Heart left ventricle (tissue), 16 donors: Measurements from ENCODE around the gene CLMN. TPM values are rescaled to one million over a fixed set of nuclear protein-coding genes. Genes with fewer than 3 reads are reported as not detected.
"Not testable (repeated sequence)": the region's sequence is repeated elsewhere in the genome, so short reads cannot be mapped to it uniquely, and the experiment has no call there.

Experiments
- ATAC-seq, 4 donors: fragments of 200-7000 bp; cut with Tn5 transposase; one replicate each; pipeline ENCODE4 v1.9.1; 2020 to 2022; ENCODE audit warnings: moderate library complexity in 4 of 4, mild to moderate bottlenecking in 3 of 4, moderate number of reproducible peaks in 1 of 4
- DNase-seq, 5 donors: peaks; one replicate each; pipeline ENCODE4 v3.0.0-alpha.2; 2020
- H3K27ac ChIP-seq, 12 donors: fragments of 200-600 bp; sonication (generic) in 4 of 12; one replicate each; pipeline versions ENCODE4 v1.5.0 to v1.8.0; 2016 to 2022; ENCODE audit warnings: mild to moderate bottlenecking in 2 of 12
- H3K27me3 ChIP-seq, 9 donors: fragments of 200-600 bp; sonication (generic) in 2 of 9; one replicate each; pipeline versions ENCODE4 v1.5.1 to v1.8.0; 2016 to 2022; ENCODE audit warnings: mild to moderate bottlenecking in 3 of 9
- H3K36me3 ChIP-seq, 9 donors: fragments of 200-600 bp; sonication (generic) in 2 of 9; one replicate each; pipeline versions ENCODE4 v1.5.0 to v1.8.0; 2018 to 2022; ENCODE audit warnings: mild to moderate bottlenecking in 2 of 9
- H3K4me1 ChIP-seq, 12 donors: fragments of 200-600 bp; sonication (generic) in 4 of 12; one replicate each; pipeline versions ENCODE4 v1.5.0 to v1.8.0; 2016 to 2022; ENCODE audit warnings: mild to moderate bottlenecking in 3 of 12
- H3K4me3 ChIP-seq, 12 donors: fragments of 200-600 bp; sonication (generic) in 4 of 12; one replicate each; pipeline versions ENCODE4 v1.5.0 to v1.8.0; 2017 to 2022; ENCODE audit warnings: mild to moderate bottlenecking in 9 of 12, moderate library complexity in 4 of 12
- H3K9me3 ChIP-seq, 12 donors: fragments of 200-600 bp; sonication (generic) in 4 of 12; one replicate each; pipeline versions ENCODE4 v1.5.0 to v1.8.0; 2016 to 2022; ENCODE audit warnings: mild to moderate bottlenecking in 1 of 12
- POLR2A ChIP-seq, 2 donors: fragments of 450-650 bp; IDR thresholded peaks; one replicate each; pipeline ENCODE4 v1.6.1; 2017; ENCODE audit warnings: antibody characterized with exemption in 2 of 2, mild to moderate bottlenecking in 2 of 2, moderate library complexity in 2 of 2
- WGBS, 4 donors: extraction: QIAGEN DNeasy Blood & Tissue Kit in 2 of 4; methylation state at CpG; one replicate each; pipeline versions ENCODE4 v1.1.5 to v1.1.7; 2013 to 2018; 5-methylcytosine and 5-hydroxymethylcytosine counted together
- intact Hi-C, 10 donors: fragments of 100-400 bp; cut with DNase I; formaldehyde crosslinking; loops; one replicate each; pipeline versions ENCODE4 v1.11.1 to v1.14.2; 2022
- polyA plus RNA-seq, 2 donors: library from polyadenylated mRNA; stranded (reverse); fragments of 200-250 nt; gene quantifications; one replicate each; pipeline ENCODE4 v1.2.3, GENCODE V29; 2013
- total RNA-seq, 9 donors: library from RNA; depleted of rRNA in 2 of 9; stranded (reverse); fragments of >200 nt in 2 of 9; fragmentation: NEBNext Ultra II Directional in 3 of 9; extraction: Animal tissue kit (Norgen Biotek cat#: 25700) in 3 of 9; gene quantifications; one replicate each; pipeline versions ENCODE4 v1.1.0 to v1.2.4, GENCODE V29; 2016 to 2023
- TF ChIP-seq, protein P1 (sequence below), 12 donors: fragments of 200-600 bp; sonication (generic) in 4 of 12; IDR thresholded peaks; one replicate each; pipeline versions ENCODE4 v1.5.0 to v1.8.0; 2018 to 2022; ENCODE audit warnings: antibody characterized with exemption in 12 of 12, mild to moderate bottlenecking in 5 of 12
- donor health status: ischemic (EF 13 %, LVEDD 7.1; RV severe dilation, severe dysfunction).
- donor health status: healthy with polysubstance abuse.
- donor health status: DM: no; HTN: yes; CAD: no.
- donor health status: DM: no; HTN: no; CAD: no.
- donor health status: ischemic (EF 25% LVEDD 6.9; RV normal size, moderate dysfunction).
- donor health status: ischemic (EF 25% LVEDD 5.7; RV mildly dilated, moderate dysfunction).
- donor health status: healthy.
- donor health status: DM: yes; HTN: yes; CAD: no.
- donor health status: ischemic (EF 35%, LVEDD 5.7; RV mildly dilated, moderate dysfunction).
- donor health status: nonischemic (EF 11% LVEDD 7.7; RV severe dilation, severe dysfunction).
- donor health status: DM: yes; HTN: yes; CAD: no.
- donor health status: PGD.
- donor health status: ischemic (EF 29% LVEDD 5.4; RV normal size, mild dysfunction).
- donor health status: nonischemic (EF 23%, LVEDD 6.1; RV moderate dilation, normal function).

The CLMN gene
- total and polyA plus RNA-seq, 11 donors: 3.1 to 10.2 (median 6.7) TPM

GRCh38 chr14:95141684-95142083, 178.0 kb downstream of the CLMN start:
- DNase-seq: no peak
- Histone ChIP-seq H3K4me1 (peaks cover 13 to 84% (median 62%) of the 10 kb centered on the region in 12 donors), H3K27ac (peak overlapping the region in 1 of 12 donors; percentile 82), H3K27me3 (no peaks in the 10 kb centered on the region), H3K9me3 (peaks cover 0 to 19% (median 10%) of the 10 kb centered on the region in 12 donors), H3K4me3 (no peak overlapping the region), H3K36me3 (no peaks in the 10 kb centered on the region)
- WGBS, 4 donors: 44 to 60% (median 55%) methylated on average over 1 of the region's 1 CpG
- intact Hi-C loops: loop anchor here in 2 of 10 donors (5.0 kb wide), 2 partner anchors 46 to 51 kb away; no protein-coding TSS in a partner anchor
- ATAC-seq: no peak
- TF ChIP-seq POLR2A (IDR thresholded peaks at IDR 0.05): no peak
- TF ChIP-seq, protein P1, sequence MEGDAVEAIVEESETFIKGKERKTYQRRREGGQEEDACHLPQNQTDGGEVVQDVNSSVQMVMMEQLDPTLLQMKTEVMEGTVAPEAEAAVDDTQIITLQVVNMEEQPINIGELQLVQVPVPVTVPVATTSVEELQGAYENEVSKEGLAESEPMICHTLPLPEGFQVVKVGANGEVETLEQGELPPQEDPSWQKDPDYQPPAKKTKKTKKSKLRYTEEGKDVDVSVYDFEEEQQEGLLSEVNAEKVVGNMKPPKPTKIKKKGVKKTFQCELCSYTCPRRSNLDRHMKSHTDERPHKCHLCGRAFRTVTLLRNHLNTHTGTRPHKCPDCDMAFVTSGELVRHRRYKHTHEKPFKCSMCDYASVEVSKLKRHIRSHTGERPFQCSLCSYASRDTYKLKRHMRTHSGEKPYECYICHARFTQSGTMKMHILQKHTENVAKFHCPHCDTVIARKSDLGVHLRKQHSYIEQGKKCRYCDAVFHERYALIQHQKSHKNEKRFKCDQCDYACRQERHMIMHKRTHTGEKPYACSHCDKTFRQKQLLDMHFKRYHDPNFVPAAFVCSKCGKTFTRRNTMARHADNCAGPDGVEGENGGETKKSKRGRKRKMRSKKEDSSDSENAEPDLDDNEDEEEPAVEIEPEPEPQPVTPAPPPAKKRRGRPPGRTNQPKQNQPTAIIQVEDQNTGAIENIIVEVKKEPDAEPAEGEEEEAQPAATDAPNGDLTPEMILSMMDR (IDR thresholded peaks at IDR 0.05): no peak

- WGBS, 4 donors: 67 to 77% (median 73%) methylated on average over 5 of the region's 5 CpGs
- DNase-seq (no peak), ATAC-seq (peak in 2 of 4 donors; percentile 35 to 39)
- Histone ChIP-seq H3K27me3 (no peaks in the 10 kb centered on the region), H3K4me3 (no peak overlapping the region), H3K36me3 (peaks cover 0 to 4% (median 0%) of the 10 kb centered on the region in 9 donors), H3K9me3 (peaks cover 0 to 10% (median 8%) of the 10 kb centered on the region in 12 donors), H3K4me1 (peaks cover 13 to 75% (median 64%) of the 10 kb centered on the region in 12 donors), H3K27ac (peak overlapping the region in 5 of 12 donors; percentile 3 to 82 (median 14))
- TF ChIP-seq POLR2A (IDR thresholded peaks at IDR 0.05): no peak
- intact Hi-C loops: loop anchor here in 2 of 10 donors (5.0 kb wide), 2 partner anchors 47 to 52 kb away; no protein-coding TSS in a partner anchor
Observed at GRCh38 chr14:95140060-95140858, 179.4 kb downstream of the CLMN start.

GRCh38 chr14:95138876-95139275, 180.8 kb downstream of the CLMN start:
- ATAC-seq (no peak), DNase-seq (no peak)
- 100% methylated on average over 1 of the region's 1 CpG; no CpG with 5 or more reads in 3 of the 4 donors for WGBS, 4 donors
- Histone ChIP-seq H3K36me3 (peaks cover 0 to 5% (median 0%) of the 10 kb centered on the region in 9 donors), H3K4me3 (no peak overlapping the region), H3K27me3 (no peaks in the 10 kb centered on the region), H3K27ac (peak overlapping the region in 1 of 12 donors; percentile 82), H3K4me1 (peaks cover 17 to 82% (median 68%) of the 10 kb centered on the region in 12 donors), H3K9me3 (no peaks in the 10 kb centered on the region)
- intact Hi-C loops: no loop called here
- TF ChIP-seq POLR2A (IDR thresholded peaks at IDR 0.05): no peak
- TF ChIP-seq, protein P1 (IDR thresholded peaks at IDR 0.05): no peak

DNA sequence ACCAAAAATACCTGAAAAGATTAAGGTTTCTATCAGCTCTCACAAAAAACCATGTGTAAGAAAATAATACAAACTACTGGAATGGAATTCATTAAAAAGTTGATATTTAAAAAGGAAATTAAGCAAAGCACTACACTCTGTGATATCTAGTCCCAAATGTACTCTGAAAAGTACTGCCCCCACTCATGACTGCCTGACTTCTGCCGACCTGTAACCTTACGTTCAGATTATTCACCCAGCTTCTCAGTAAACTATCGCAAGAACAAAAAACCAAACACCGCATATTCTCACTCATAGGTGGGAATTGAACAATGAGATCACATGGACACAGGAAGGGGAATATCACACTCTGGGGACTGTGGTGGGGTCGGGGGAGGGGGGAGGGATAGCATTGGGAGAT, 181.3 kb downstream of the CLMN start:
- Histone ChIP-seq H3K4me1 (peaks cover 17 to 80% (median 66%) of the 10 kb centered on the region in 12 donors), H3K27ac (peak overlapping the region in 11 of 12 donors; percentile 5 to 73 (median 62))
- DNase-seq, H3K27me3 ChIP-seq, ATAC-seq, H3K4me3 ChIP-seq, H3K9me3 ChIP-seq, H3K36me3 ChIP-seq, intact Hi-C loops: not testable (repeated sequence)
- WGBS, 4 donors: 54 to 76% (median 73%) methylated on average over 3 to 4 of the region's 5 CpGs

DNA sequence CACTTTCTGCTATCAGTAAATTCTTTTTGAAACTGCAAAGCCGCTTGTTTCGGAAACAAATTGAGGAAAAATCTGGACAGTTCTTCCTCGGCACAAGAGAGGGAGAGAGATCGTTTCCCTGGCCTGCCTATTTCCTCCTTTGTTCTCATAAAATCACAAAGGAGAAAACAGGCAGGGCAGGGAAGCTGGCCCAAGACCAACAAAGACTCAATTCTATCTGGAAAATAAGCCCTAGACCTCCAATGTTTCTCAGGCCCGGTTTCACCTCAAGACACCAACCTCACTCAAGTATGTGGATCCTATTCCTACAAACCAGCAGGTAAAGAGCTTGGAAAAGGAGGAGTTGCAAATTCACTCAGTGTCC, 181.9 kb downstream of the CLMN start:
- TF ChIP-seq POLR2A (IDR thresholded peaks at IDR 0.05): no peak
- TF ChIP-seq, protein P1 (IDR thresholded peaks at IDR 0.05): no peak
- Histone ChIP-seq H3K27ac (peak overlapping the region in 11 of 12 donors; percentile 5 to 73 (median 62)), H3K27me3 (no peaks in the 10 kb centered on the region), H3K36me3 (peaks cover 0 to 12% (median 5%) of the 10 kb centered on the region in 9 donors), H3K4me1 (peaks cover 17 to 74% (median 60%) of the 10 kb centered on the region in 12 donors), H3K4me3 (peak overlapping the region in 1 of 12 donors; percentile 8), H3K9me3 (no peaks in the 10 kb centered on the region)
- intact Hi-C loops: no loop called here
- peak in 3 of 5 donors; percentile 22 to 36 (median 35) for DNase-seq
- ATAC-seq: peak in 2 of 4 donors; percentile 36 to 56
- 41 to 54% (median 48%) methylated on average over 5 of the region's 5 CpGs for WGBS, 4 donors
